DOHH2 (cell line): Measurements from ENCODE around the gene FBLN1.

Experiments used
- CTCF ChIP-seq: fragments of 200-600 bp; sonication (generic); IDR thresholded peaks from one replicate; pipeline ENCODE4 v1.5.1; 2014; ENCODE audit warnings: antibody characterized with exemption, mild to moderate bottlenecking, low read depth, low read length; ENCODE audit not compliant: poor library complexity, severe bottlenecking
- EZH2phosphoT487 ChIP-seq: fragments of 200-600 bp; sonication (generic); IDR thresholded peaks from 2 replicates; pipeline ENCODE4 v1.6.1; 2017; ENCODE audit warnings: borderline replicate concordance, mild to moderate bottlenecking, antibody characterized with exemption, low read length, moderate library complexity, mixed read lengths

GRCh38 chr22:45475063-45475747 is 27.5 kb upstream of the FBLN1 start:
- TF ChIP-seq CTCF (no peak), EZH2phosphoT487 (no peak)
